Right atrium auricular region (tissue), 2 donors: ENCODE results near the gene SELENOK. TPM values are rescaled to one million over a fixed set of nuclear protein-coding genes. Genes with fewer than 3 reads are reported as not detected.
A peak's percentile ranks its signal among the peaks of the same experiment; 100 is the strongest.
"Not testable (repeated sequence)": the region's sequence is repeated elsewhere in the genome, so short reads cannot be mapped to it uniquely, and the experiment has no call there.

Source experiments
- DNase-seq: peaks from one replicate; pipeline ENCODE4 v3.0.0-alpha.2; 2019; ENCODE audit warnings: low spot score
- H3K27ac ChIP-seq, 2 donors: fragments of 200-600 bp; sonication (generic); 1 replicate in 1 of 2; 2 replicates in 1 of 2; pipeline ENCODE4 v1.5.1; 2016 to 2019
- H3K27me3 ChIP-seq, 2 donors: fragments of 200-600 bp; sonication (generic); one replicate each; pipeline versions ENCODE4 v1.5.1 to v1.6.0; 2017 to 2019
- H3K36me3 ChIP-seq: fragments of 200-600 bp; sonication (generic); one replicate; pipeline ENCODE4 v1.5.1; 2016
- H3K4me1 ChIP-seq, 2 donors: fragments of 200-600 bp; sonication (generic); one replicate each; pipeline versions ENCODE4 v1.5.1 to v1.6.0; 2017 to 2019
- H3K4me3 ChIP-seq, 2 donors: fragments of 200-600 bp; sonication (generic); 1 replicate in 1 of 2; 2 replicates in 1 of 2; pipeline ENCODE4 v1.5.1; 2017 to 2019; ENCODE audit warnings: mild to moderate bottlenecking in 1 of 2, moderate library complexity in 1 of 2
- H3K9me3 ChIP-seq, 2 donors: fragments of 200-600 bp; sonication (generic); one replicate each; pipeline ENCODE4 v1.5.1; 2019
- CTCF ChIP-seq, 2 donors: fragments of 200-600 bp; sonication (generic); IDR thresholded peaks; one replicate each; pipeline ENCODE4 v1.5.1; 2019; ENCODE audit warnings: antibody characterized with exemption in 2 of 2
- total RNA-seq, 2 donors: library from RNA; depleted of rRNA; stranded (reverse); fragments of >200 nt; gene quantifications; one replicate each; pipeline ENCODE4 v1.1.0, GENCODE V29; 2016

Gene SELENOK
- total RNA-seq, 2 donors from 2014 or later = 67.9 to 77.0 TPM

- H3K27me3 ChIP-seq = no peaks in the 10 kb centered on the region
- no peaks in the 10 kb centered on the region for H3K4me1 ChIP-seq
- H3K9me3 ChIP-seq = peaks cover 0 to 14% of the 10 kb centered on the region in 2 donors
- H3K36me3 ChIP-seq = no peaks in the 10 kb centered on the region
- DNase-seq = no peak
- H3K4me3 ChIP-seq = no peak overlapping the region
- TF ChIP-seq CTCF (IDR thresholded peaks at IDR 0.05) = peak; percentile 48 to 84
- H3K27ac ChIP-seq = no peak overlapping the region
Measured at GRCh38 chr3:53938645-53939044, 47.0 kb upstream of the SELENOK start.

GRCh38 chr3:53936347-53936746 is 44.7 kb upstream of the SELENOK start:
- Histone ChIP-seq H3K36me3 (no peaks in the 10 kb centered on the region), H3K27ac (no peak overlapping the region), H3K27me3 (no peaks in the 10 kb centered on the region), H3K4me1 (no peaks in the 10 kb centered on the region), H3K9me3 (peaks cover 0 to 14% of the 10 kb centered on the region in 2 donors), H3K4me3 (no peak overlapping the region)
- DNase-seq = no peak
- no peak for TF ChIP-seq CTCF (IDR thresholded peaks at IDR 0.05)

- no peak overlapping the region for H3K4me3 ChIP-seq
- H3K27me3 ChIP-seq = no peaks in the 10 kb centered on the region
- TF ChIP-seq CTCF (IDR thresholded peaks at IDR 0.05) = no peak
- H3K27ac ChIP-seq = no peak overlapping the region
- DNase-seq = no peak
- peaks cover 0 to 14% of the 10 kb centered on the region in 2 donors for H3K9me3 ChIP-seq
- no peaks in the 10 kb centered on the region for H3K36me3 ChIP-seq
- H3K4me1 ChIP-seq = no peaks in the 10 kb centered on the region
Measured at GRCh38 chr3:53935283-53935901, 43.7 kb upstream of the SELENOK start.

- H3K27ac ChIP-seq, H3K4me1 ChIP-seq, H3K4me3 ChIP-seq, DNase-seq, H3K27me3 ChIP-seq, H3K9me3 ChIP-seq, H3K36me3 ChIP-seq: not testable (repeated sequence)
Measured at GRCh38 chr3:53927208-53927872, 35.7 kb upstream of the SELENOK start.

GRCh38 chr3:53921296-53921695 is 29.6 kb upstream of the SELENOK start:
- no peak for DNase-seq
- Histone ChIP-seq H3K27me3 (no peaks in the 10 kb centered on the region), H3K4me1 (no peaks in the 10 kb centered on the region), H3K9me3 (peaks cover 0 to 4% of the 10 kb centered on the region in 2 donors), H3K27ac (no peak overlapping the region), H3K4me3 (no peak overlapping the region), H3K36me3 (no peaks in the 10 kb centered on the region)
- peak in 1 of 2 donors; percentile 43 for TF ChIP-seq CTCF (IDR thresholded peaks at IDR 0.05)

- H3K4me1 ChIP-seq = no peaks in the 10 kb centered on the region
- H3K36me3 ChIP-seq = no peaks in the 10 kb centered on the region
- no peak for TF ChIP-seq CTCF (IDR thresholded peaks at IDR 0.05)
Measured at GRCh38 chr3:53919741-53920140, 28.1 kb upstream of the SELENOK start.

More at GRCh38 chr3:53919741-53920140, 28.1 kb upstream of the SELENOK start:
- H3K27me3 ChIP-seq = no peaks in the 10 kb centered on the region
- H3K27ac ChIP-seq = no peak overlapping the region
- H3K9me3 ChIP-seq = peaks cover 0 to 4% of the 10 kb centered on the region in 2 donors
- no peak for DNase-seq
- H3K4me3 ChIP-seq = no peak overlapping the region
